NCI-H226 (cell line): ENCODE measurements around the gene FAM236D.
"Not testable (repeated sequence)": the region's sequence is repeated elsewhere in the genome, so short reads cannot be mapped to it uniquely, and the experiment has no call there.

ENCODE experiments used
- DNase-seq: peaks from one replicate; pipeline ENCODE4 v3.0.0-alpha.2; 2015

Gene FAM236D

DNA sequence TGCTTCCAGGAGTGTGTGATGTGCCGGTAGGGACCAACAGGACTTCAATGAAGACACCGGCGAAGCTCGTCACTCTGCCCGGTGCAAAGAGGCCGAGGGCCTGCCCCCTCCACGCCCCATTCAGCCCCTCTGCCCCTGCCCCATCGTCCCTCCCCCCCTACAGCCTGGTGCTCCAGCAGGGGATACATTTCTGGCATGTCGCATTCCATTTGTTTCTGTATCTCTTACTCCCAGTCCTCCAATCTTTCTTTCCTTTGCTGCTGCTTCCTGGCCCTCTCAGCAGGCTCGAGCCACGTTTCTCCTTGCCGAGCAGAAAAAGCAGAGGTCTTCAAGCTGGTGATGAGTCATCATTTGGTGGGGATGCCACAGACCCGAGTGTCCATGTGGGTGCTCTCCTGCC, at the start of gene FAM236D:
Gene FAM236D, minus strand, starts transcription at position 101 of the 400 bp plus-strand sequence. Its CDS starts 100 bp downstream, at position 1.
- DNase-seq: not testable (repeated sequence)

DNA sequence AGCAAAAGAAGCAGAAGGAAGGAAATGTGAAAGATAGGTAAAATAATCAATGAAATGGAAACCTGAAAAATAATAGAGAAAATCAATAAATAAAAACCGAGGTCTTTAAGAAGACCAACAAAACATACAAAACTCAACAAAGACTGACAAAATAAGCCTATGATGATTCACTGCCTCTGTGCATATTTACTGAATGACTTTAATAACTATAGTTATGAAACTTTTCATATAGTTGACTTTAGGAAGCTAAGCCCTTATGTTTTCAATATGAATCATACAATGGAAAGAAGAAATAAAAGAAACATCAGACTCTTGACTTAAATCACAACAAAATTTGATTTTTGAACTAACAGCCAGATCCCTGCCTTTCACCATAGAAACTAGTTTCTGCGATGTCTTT, 29.5 kb upstream of the FAM236D start:
- DNase-seq: not testable (repeated sequence)

DNA sequence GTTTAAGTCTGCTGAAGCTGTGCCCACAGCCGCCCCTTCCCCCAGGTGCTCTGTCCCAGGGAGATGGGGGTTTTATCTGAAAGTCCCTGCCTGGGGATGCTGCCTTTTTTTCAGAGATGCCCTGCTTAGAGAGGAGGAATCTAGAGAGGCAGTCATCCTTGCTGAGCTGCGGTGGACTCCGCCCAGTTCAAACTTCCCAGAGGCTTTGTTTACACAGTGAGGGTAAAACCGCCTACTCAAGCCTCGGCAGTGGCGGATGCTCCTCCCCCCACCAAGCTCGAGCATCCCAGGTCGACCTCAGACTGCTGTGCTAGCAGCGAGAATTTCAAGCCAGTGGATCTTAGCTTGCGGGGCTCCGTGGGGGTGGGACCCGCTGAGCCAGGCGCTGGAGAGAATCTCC, 22.7 kb upstream of the FAM236D start:
- not testable (repeated sequence) for DNase-seq

DNA sequence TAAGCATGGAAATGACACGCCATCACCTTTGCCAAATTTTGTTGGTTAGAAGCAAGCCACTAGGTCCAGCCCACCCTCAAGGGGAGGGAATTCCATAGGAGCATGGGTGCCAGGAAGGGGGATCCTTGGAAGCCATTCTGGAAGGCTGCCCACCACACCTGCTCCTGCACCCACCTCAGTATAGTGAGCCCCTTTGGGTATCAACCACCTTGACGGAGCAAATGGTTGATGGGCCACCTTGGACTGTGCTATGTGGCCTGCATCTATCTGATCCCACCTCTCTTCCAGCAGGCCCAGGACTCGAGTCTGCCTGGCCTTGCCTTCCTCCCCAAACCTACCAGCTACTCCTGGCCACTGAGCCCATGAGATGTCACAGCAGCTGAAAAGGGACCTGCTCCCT, 17.6 kb downstream of the FAM236D start:
- not testable (repeated sequence) for DNase-seq

DNA sequence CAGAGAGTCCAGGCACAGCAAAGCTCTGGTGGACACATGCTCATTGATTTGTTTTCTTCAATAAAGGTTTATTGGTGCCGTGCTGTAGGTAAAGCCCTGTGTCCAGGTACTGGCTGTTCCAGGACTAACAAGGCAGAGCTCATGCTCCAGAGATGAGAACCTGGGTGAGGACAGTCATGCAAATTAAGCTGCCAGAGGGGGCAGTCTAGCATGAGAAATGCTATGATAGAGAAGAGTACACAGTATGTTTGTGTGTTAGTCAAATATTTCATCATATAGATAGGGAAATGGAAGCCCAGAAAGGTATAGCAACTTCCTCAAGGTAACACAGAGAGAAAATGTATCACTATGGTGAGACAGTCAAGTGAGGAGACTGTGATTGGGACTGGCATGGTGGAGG, 19.9 kb downstream of the FAM236D start:
- DNase-seq: not testable (repeated sequence)

DNA sequence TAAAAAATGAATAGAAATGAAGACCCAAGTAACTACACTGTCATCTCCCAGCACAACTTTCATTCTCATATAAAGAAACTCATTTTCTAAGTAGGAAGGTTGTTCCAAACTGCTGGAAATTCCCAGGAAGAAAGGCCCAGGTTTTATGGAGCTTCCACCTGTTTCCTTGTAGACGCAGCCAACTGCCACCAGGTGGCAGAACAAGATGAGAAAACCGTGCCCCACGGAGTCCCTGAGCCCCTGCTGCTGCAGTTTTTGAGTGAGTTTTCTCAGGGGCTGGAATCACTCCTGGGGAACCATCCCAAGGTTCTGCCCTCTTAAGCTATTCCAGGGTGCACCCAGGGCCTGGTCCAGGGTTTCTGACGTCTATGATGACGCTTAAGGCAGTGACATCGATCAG, 24.0 kb downstream of the FAM236D start:
- not testable (repeated sequence) for DNase-seq

DNA sequence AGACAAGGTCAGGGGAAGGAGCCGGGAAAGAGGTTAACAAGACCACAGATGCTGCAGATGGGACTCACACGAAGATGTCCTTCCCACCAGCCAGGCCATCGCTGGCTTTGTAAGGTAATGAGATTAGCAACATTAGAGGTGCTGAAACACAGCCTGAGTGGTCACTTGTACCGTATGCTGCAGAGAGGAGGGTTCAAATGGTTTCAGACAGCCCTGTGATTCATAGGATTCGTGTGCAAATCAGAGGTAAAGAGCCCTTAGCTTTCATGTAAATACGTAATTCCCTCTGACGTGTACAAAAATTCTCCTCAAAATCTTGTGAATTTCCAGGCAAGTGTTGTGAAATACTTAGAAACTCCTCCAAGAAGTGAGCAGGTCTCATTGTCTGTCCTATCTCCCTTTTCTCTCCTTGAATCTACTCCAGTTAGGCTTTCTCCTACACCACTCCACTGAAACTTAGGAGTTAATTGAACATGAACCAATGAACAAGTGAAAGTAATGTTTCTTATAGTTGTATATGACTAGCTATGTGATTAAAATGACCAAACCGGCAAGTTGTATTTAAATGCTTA, 24.6 kb downstream of the FAM236D start:
- DNase-seq: not testable (repeated sequence)

DNA sequence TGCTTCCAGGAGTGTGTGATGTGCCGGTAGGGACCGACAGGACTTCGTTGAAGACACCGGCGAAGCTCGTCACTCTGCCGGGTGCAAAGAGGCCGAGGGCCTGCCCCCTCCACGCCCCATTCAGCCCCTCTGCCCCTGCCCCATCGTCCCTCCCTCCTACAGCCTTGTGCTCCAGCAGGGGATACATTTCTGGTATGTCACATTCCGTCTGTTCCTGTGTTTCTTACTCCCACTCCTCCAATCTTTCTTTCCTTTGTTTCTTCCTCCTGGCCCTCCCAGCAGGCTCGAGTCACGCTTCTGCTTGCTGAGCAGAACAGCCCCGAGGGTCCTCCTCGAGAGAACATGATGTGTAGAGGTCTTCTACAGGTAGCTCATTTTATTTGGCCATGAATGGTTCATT, 25.4 kb downstream of the FAM236D start, which contains the start of gene FAM236B:
Gene FAM236B, minus strand, starts transcription at position 101 of the 400 bp plus-strand sequence. Its CDS starts 100 bp downstream, at position 1.
- not testable (repeated sequence) for DNase-seq

DNA sequence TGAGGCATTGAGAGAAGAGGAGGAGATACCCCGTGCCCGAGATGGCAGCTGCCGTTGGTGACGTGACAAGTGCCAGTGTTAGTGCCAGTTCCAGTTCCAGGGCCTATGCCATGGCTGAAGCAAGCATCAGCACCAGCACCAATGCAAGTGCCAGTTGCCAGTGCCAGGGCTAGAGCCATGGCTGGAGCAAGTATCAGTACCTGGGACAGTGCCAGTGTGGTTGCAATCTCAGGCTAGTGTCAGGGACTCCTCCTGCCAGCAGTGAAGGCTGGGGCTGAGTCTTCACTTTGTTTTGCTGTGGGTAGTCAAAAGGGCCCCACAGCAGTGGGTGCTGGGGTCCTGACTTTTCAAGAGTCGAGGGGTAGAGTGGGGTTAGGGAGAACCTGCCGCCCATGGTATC, 29.9 kb downstream of the FAM236D start:
- not testable (repeated sequence) for DNase-seq

DNA sequence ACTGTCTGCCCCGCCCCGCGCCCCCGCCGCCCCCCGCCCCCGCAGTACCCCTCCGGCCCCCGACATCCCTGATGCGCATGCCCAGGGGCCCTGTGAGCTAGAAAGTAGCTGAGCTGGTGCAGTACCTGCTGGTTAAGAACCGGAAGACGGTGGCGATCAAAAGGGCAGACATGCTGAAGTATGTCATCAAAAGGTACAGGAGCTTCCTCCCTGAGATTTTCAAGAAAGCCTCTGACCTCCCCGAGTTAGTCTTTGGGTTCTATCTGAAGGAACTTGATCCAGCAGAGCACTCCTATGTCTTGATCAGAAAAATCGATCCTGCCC, 30.6 kb downstream of the FAM236D start:
- not testable (repeated sequence) for DNase-seq

DNA sequence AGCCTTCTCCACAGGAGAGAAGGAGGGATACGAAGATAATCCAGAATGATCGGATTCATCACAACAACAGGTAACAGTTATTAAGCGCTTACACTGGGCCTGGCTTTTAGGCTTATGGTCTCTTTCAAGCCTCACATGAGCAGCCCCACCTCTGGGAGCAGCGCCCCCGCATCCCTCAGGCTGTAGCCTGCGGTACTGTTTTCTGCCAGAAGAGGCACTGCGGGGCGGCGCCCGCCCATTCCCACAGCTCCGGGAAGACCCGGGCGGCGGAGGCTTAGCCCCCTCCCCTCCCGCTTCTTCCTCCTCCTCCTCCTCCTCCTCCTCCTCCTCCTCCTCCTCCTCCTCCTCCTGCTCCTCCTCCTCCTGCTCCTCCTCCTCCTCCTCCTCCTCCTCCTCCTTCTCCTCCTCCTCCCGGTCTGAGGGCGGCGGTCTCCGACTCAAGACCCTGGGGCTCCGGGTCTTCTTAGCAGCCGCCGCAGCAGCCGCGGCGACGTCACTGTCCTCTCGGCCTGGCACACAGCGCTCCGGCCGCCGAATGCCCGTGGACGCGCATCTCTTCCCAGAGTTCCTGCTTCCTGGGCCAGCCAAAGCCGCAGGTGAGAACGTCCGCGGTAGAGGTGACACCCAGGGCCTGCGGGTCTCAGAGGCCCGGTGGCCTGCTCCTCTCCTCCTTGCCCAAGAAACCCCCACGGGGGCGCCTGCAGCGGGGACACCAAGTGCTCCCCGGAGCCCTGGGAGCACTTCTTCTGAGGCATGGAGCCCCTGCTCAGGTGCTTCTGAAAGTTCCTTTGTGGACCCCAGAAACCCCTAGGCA, 31.1 kb downstream of the FAM236D start, which contains the start of gene DMRTC1B:
Gene DMRTC1B, plus strand, starts transcription at position 238 of the 814 bp plus-strand sequence. CDS start 68,246 bp downstream, outside the sequence.
- not testable (repeated sequence) for DNase-seq

DNA sequence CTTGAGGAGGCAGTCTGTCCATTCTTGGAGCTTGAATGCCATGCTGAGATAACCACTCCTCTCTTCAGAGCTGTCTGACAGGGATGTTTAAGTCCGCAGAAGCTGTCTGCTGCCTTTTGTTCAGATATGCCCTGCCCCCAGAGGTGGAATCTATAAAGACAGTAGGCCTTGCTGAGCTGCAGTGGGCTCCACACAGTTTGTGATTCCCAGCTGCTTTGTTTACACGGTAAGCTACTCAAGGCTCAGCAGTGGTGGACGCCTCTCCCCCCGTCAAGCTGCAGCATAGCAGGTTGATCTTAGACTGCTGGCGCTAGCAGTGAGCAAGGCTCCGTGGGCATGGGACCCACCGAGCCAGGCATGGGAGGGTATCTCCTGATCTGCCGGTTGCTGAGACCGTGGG, 47.6 kb downstream of the FAM236D start:
- not testable (repeated sequence) for DNase-seq
